ENCODE data around the gene GRPR.
"Not testable (repeated sequence)": the region's sequence is repeated elsewhere in the genome, so short reads cannot be mapped to it uniquely, and the experiment has no call there.

Gene GRPR

DNA sequence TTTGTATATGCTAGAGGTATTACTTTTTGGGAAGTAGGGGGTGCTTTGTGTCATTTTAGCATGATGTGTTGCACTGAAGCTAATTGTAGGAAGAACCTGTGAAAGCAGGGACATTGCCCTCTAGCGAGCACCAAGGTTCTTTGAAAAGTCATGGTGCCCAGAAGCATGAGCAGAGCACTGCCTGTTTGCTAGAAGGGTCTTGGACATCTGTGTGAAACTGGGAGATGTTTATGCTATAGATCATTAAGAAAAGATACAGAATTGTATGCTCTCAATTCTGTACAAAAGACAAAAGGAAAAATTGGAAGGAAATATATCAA, 14.7 kb downstream of the GRPR start:
- DNase-seq = no peak

GRCh38 chrX:16140448-16140847, 17.1 kb downstream of the GRPR start:
- DNase-seq = no peak

GRCh38 chrX:16140983-16141382, 17.6 kb downstream of the GRPR start:
- no peak for DNase-seq

- DNase-seq = no peak
These were observed 18.3 kb downstream of the GRPR start for GRCh38 chrX:16141422-16142245.

DNA sequence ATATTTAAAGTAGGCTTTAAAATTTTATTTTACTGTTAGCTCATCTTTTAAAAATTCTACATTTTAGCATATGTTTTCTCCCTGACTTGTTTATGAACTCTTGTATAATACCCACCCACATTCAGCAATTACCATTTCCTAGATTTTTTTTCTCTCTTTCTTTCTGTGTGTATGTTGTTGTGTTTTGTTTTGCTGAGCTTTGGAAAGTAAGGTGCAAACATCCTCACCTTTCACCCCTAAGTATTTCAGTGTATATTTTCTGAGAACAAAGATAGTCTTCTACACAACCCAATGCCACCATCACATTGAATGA, 18.8 kb downstream of the GRPR start:
- DNase-seq = no peak

DNA sequence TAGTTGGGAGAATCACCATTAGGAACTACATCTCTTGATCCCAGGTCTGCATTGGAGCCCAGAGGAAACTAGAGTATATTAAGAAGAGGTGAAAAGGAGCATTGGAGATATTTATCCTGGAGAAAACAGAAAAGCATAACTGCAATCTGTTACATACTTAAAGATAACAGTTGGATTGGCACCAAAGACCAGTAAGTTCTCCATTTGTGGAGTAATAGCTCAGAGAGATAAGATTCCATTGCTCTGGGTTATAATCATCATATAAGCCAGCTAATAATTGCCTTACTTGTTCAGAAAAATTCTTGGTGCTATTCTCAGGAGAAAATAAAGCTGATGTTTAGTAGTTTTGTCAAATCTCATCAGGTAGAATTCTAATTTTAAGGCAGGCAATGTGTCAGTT, 20.6 kb downstream of the GRPR start:
- DNase-seq = no peak

- DNase-seq = no peak
These were observed 21.1 kb downstream of the GRPR start for GRCh38 chrX:16144420-16144819.

DNA sequence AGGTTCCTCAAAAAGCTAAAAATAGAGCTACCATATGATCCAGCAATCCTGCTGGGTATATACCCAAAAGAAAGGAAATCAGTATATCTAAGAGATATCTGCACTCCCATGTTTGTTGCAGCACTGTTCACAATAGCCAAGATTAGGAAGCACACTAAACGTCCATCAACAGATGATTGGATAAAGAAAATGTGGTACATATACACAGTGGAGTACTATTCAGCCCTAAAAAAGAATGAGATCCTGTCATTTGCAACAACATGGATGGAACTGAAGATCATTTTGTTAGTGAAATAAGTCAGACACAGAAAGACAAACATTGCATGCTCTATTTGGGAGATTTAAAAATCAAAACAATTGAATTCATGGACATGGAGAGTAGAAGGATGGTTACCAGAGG, 21.7 kb downstream of the GRPR start:
- not testable (repeated sequence) for DNase-seq

DNA sequence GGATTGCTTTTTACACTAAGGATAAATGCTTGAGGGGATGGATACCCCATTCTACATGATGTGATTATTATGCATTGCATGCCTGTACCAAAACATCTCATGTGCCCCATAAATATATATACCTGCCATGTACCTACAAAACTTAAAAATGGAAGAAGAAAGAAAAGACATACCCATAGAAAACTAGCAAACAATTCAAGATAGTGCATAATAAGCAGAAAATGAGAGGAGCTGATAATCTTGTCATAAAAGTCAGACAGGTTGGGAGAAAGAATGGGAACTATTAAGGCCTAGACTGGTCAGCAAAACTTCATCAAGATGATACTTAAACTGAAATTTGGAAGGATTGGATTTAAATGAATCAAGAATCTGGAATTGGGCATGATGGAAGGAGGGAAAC, 22.3 kb downstream of the GRPR start:
- no peak for DNase-seq

- no peak for DNase-seq
These were observed 25.5 kb downstream of the GRPR start for GRCh38 chrX:16148896-16149295.

DNA sequence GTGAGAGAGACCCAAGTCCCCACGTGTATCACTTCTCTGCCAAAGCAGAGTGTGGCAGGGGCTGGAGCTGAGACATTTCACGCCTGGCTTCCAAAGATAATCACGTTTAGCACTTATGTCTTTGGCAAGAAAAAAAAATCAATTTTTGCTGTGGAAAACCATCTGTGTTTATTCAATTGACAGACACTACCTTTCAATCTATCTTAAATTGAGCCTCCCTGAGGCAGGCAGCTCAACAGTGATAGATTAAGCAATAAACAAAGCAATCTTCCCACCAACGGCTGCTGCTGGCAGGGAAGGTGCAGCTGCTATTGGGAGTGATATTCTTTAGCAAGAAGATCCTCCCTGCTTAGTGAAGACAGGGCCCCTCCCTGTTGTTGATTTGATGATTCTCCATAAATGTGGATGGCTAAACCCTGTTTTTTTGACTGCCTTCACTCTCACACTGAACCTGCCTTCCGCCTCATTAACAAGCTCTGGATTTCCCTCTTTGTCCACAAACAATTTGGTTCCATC, 32.3 kb downstream of the GRPR start:
- no peak for DNase-seq

- no peak for DNase-seq
These were observed 33.4 kb downstream of the GRPR start for GRCh38 chrX:16156692-16157331.

DNA sequence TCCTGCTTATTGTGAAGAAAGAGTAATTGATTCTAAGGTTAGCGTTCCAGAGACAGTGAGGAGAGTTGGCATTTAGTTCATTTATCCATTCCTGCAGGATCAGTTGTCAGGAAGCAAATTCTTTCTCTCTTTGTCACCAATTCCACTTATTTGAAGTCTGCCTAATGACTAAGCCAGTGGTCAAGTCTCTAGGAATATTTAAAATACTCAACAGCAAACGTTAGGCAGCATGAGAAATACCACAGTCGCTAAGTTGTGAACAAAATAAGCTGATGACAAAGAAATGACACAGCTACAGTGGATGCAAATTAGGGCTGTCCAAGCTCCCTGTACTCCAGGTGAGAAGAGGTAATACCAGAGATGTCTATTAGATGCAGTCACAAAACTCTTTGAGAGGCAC, 37.4 kb downstream of the GRPR start:
- no peak for DNase-seq

DNA sequence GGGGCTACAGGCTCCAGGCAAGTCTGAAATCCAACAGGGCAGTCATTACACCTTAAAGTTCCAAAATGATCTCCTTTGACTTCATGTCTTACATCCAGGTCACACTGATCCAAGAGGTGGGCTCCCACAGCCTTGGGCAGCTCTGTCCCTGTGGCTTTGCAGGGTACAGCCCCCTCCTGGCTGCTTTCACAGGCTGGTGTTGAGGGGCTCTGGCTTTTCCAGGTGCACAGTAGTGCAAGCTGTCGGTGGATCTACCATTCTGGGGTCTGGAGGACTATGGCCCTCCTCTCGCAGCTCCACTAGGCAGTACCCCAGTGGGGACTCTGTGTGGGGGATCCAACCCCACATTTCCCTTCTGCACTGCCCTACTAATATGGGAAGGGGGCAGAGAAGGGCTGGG, 37.8 kb downstream of the GRPR start:
- DNase-seq = not testable (repeated sequence)

DNA sequence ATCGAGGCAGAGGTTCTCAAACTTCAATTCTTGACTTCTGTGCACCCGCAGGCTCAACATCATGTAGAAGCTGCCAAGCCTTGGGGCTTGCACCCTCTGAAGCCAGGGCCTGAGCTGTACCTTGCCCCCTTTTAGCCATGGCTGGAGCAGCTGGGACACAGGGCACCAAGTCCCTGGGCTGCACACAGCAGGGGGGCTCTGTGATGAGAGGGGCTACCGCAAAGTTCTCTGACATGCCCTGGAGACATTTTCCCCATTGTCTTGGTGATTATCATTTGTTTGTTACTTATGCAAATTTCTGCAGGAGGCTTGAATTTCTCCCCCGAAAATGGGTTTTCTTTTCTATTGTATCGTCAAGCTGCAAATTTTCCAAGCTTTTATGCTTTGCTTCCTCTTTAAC, 39.0 kb downstream of the GRPR start:
- DNase-seq = no peak

DNA sequence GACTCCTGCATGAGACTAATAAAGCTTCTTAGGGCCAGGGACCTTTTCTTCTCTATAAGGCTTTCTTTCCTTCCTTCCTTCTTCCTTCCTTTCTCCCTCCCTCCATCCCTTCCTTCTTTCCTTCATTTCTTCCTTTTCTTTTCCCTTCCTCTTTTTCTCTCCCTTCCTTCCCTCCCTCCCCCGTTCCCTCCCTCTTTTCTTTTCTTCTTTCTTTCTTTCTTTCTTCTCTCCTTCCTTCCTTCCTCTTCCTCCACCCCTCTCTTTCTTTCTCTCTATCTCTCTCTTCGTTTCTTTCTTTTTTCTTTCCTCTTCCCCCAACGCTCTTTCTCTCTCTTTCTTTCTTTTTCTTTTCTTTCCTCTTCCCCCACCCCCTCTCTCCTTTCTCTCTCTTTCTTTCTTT, 41.4 kb downstream of the GRPR start:
- no peak for DNase-seq

DNA sequence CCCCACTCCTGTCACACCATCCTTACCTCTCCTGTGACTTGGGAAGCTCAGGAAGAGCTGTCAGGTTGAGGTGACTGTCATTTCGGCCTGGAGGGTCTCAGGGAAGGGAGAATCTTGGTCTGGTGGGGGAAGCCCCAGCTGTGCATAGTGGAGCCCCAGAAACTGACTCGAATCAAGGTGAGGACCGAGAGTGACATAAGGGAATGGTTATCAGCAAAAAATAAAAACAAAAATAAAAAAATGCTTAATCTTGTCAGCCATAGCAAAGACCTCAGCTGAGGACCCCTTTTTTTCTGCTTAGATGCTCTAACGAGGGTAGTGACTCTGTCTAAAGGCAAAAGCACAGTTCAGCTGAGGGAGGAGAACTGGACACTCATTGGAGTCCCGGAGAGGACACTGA, 43.8 kb downstream of the GRPR start, which contains the start of gene MAGEB17:
Gene MAGEB17 (plus strand): TSS at position 301 of the 400 bp plus-strand sequence. CDS start 2,902 bp downstream, outside the sequence.
- DNase-seq = no peak

- no peak for DNase-seq
These were observed 47.7 kb downstream of the GRPR start for GRCh38 chrX:16171039-16171438.

DNA sequence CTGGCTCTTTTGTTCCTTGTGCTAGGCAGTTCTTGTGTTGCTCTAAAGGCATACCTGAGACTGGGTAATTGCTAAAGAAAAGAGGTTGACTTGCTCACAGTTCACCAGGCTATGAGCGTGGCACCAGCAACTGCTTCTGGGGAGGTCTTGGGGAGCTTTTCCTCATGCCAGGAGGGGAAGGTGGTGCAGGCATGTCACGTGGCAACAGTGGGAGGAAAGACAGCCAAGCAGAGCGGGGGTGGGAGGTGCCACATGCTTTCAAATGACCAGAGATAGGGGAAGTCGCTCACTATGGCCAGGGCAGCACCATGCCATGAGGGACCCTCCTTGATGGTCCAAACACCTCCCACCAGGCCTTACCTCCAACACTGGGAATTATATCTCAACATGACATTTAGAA, 48.6 kb downstream of the GRPR start:
- DNase-seq = no peak

DNA sequence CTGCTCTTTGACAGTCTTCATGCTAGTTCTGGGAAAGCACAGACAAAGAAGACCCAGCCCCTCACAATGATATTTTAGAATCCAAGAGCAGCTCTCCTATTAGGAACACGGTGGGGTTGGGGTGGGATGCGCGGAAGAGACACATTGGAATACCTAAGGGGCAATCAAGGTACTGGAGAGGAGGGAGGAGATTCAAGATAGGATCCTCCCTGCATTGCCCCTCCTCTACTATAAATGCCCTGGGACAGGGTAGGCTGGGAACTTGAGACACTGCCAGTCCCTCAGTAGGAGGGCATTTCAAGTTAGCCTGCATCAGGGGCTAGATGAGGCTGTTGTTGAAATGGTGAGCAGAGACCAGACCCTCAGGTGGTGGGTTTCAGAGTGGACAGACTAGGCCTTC, 49.0 kb downstream of the GRPR start:
- no peak for DNase-seq

DNA sequence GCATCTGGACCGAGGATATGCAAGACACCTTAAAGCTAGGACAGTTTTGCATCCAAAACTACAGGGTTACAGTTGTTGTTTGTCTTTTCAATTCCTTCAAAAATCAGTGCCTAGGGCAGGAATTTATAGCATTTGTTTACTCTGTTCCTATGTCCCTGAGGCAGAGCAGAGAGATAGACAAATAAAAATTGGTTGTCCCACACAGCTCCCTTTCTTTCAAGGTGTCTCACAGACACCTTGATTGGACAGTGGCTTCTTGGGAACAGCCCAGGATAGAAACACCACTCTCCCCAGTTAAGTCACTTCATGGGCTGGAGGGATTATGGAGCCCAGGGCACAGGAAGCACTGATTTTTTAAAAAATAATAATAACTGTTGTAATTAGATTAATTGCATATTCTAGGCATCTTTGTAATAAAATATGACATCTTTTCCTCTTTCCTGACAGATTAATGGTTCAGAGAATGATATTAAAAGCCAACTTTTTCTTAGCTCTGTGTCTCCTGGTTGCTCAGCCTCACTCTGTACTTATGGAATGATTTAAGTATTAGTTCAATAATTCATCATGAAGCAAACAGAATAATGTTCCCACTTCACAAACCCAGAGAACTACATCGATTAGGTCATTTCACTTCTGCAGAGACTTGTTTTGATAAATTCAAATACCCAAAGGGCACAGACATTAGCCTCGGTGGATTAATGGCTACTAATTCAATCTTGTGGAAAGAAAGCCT, 52.1 kb downstream of the GRPR start:
- DNase-seq = no peak

GRCh38 chrX:16177260-16177659, 53.9 kb downstream of the GRPR start:
- DNase-seq = no peak

DNA sequence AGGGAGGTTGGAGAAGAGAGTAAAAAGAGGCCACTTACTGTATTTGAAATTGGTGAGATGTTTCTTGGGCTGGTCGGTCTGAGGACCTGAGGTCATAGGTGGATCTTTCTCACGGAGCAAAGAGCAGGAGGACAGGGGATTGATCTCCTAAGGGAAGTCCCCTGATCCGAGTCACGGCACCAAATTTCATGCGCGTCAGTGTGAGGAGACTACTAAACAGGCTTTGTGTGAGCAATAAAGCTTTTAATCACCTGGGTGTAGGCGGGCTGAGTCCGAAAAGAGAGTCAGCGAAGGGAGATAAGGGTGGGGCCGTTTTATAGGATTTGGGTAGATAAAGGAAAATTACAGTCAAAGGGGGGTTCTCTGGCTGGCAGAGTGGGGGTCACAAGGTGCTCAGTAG, 60.5 kb downstream of the GRPR start:
- DNase-seq = not testable (repeated sequence)

DNA sequence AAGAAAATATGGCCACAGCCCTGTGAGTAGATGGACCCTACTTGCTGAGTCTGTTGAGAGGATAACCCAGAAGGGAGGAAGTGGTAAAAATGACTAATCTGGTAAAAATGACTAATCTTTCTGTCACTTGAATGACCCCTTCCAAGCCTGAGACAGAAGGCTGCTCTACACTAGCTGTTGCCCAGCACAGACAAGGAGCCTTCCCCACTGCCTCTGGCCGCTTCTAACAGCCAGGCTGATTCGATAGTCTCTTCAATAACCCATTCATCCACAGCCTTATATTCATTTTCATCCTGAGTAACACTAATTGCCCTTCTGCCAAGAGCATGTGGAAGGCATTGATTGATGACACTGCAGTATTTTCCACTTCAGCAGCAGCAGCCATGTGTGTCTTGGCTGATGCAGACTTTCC, 62.4 kb downstream of the GRPR start:
- DNase-seq = no peak

Data from CD4-positive, alpha-beta T cell treated with Interferon gamma for 1 hour (primary cell).